ENCODE results near the gene CPA2.

Gene CPA2

GRCh38 chr7:130292682-130293257, 26.1 kb downstream of the CPA2 start, which contains the start of gene CPA4:
Gene CPA4 (plus strand): TSS chr7:130293161. CDS start chr7:130293181, 20 bp downstream.
- peak; percentile 19 for DNase-seq (ENCODE audit: low read depth)
- H3K4me3 ChIP-seq (ENCODE audit: low read depth, low read length) = no peak within 1 kb of the TSS
- TF ChIP-seq CTCF (IDR thresholded peaks at IDR 0.05; ENCODE audit: low read depth, low read length) (no peak), MYC (IDR thresholded peaks at IDR 0.05; ENCODE audit: low read depth, low read length) (no peak), POLR2A (IDR thresholded peaks at IDR 0.05; ENCODE audit: extremely low read depth, insufficient read length) (no peak), MAX (IDR thresholded peaks at IDR 0.05; ENCODE audit: low read depth, low read length) (no peak)

GRCh38 chr7:130293521-130293920, 26.9 kb downstream of the CPA2 start:
- no peak overlapping the region for H3K4me3 ChIP-seq (ENCODE audit: low read depth, low read length)
- TF ChIP-seq CTCF (IDR thresholded peaks at IDR 0.05; ENCODE audit: low read depth, low read length) = no peak

GRCh38 chr7:130294314-130294713, 27.7 kb downstream of the CPA2 start:
- no peak for TF ChIP-seq CTCF (IDR thresholded peaks at IDR 0.05; ENCODE audit: low read depth, low read length)
- 0 out of 2 replicates have a peak, but pooled peaks have one; percentile 9 for TF ChIP-seq MAX (IDR thresholded peaks at IDR 0.05; ENCODE audit: low read depth, low read length)
- TF ChIP-seq MYC (IDR thresholded peaks at IDR 0.05; ENCODE audit: low read depth, low read length) = no peak
- DNase-seq (ENCODE audit: low read depth) = peak; percentile 43
- no peak overlapping the region for H3K4me3 ChIP-seq (ENCODE audit: low read depth, low read length)

More at GRCh38 chr7:130293521-130293920, 26.9 kb downstream of the CPA2 start:
- no peak for DNase-seq (ENCODE audit: low read depth)

GRCh38 chr7:130296221-130296951, 29.7 kb downstream of the CPA2 start:
- TF ChIP-seq MYC (IDR thresholded peaks at IDR 0.05; ENCODE audit: low read depth, low read length) (no peak), MAX (IDR thresholded peaks at IDR 0.05; ENCODE audit: low read depth, low read length) (no peak), CTCF (IDR thresholded peaks at IDR 0.05; ENCODE audit: low read depth, low read length) (no peak), POLR2A (IDR thresholded peaks at IDR 0.05; ENCODE audit: extremely low read depth, insufficient read length) (no peak)
- no peak overlapping the region for H3K4me3 ChIP-seq (ENCODE audit: low read depth, low read length)
- no peak for DNase-seq (ENCODE audit: low read depth)

- no peak for DNase-seq (ENCODE audit: low read depth)
- H3K4me3 ChIP-seq (ENCODE audit: low read depth, low read length) = no peak overlapping the region
- TF ChIP-seq POLR2A (IDR thresholded peaks at IDR 0.05; ENCODE audit: extremely low read depth, insufficient read length) (no peak), MYC (IDR thresholded peaks at IDR 0.05; ENCODE audit: low read depth, low read length) (no peak), MAX (IDR thresholded peaks at IDR 0.05; ENCODE audit: low read depth, low read length) (no peak)
Observed at GRCh38 chr7:130297628-130298543, 31.2 kb downstream of the CPA2 start.
